Fibroblast of lung (primary cell): ENCODE data around the gene GNG12. TPM values are rescaled to one million over a fixed set of nuclear protein-coding genes. Genes with fewer than 3 reads are reported as not detected.
A peak's percentile ranks its signal among the peaks of the same experiment; 100 is the strongest.

Source experiments
- DNase-seq, 2 donors: peaks; one replicate each; pipeline versions ENCODE4 v3.0.0 to v3.0.0-alpha.2; 2010; ENCODE audit warnings: low read depth in 2 of 2
- H2AFZ ChIP-seq: 2 replicates; pipeline ENCODE4 v1.5.1; 2012; ENCODE audit warnings: low read length, control low read depth, inconsistent platforms
- H3K27ac ChIP-seq: 2 replicates; pipeline ENCODE4 v1.5.1; 2011; ENCODE audit warnings: low read length, control low read depth; ENCODE audit not compliant: insufficient read depth
- H3K27me3 ChIP-seq: 2 replicates; pipeline ENCODE4 v1.5.1; 2011; ENCODE audit warnings: mild to moderate bottlenecking, low read length; ENCODE audit not compliant: control insufficient read depth, insufficient read depth
- H3K36me3 ChIP-seq: 2 replicates; pipeline ENCODE4 v1.5.1; 2011; ENCODE audit warnings: low read length; ENCODE audit not compliant: control insufficient read depth, insufficient read depth
- H3K4me1 ChIP-seq: 2 replicates; pipeline ENCODE4 v1.5.1; 2011; ENCODE audit warnings: low read length; ENCODE audit not compliant: control insufficient read depth, insufficient read depth; ENCODE audit errors: extremely low read depth
- H3K4me2 ChIP-seq: 2 replicates; pipeline ENCODE4 v1.5.1; 2011; ENCODE audit warnings: low read length, control low read depth; ENCODE audit not compliant: insufficient read depth; ENCODE audit errors: extremely low read depth
- H3K4me3 ChIP-seq, 4 experiments: fragments of 200-600 bp in 1 of 4; sonication (generic) in 1 of 4; replicated peaks in 1 of 4; 2 replicates each; pipeline ENCODE4 v1.5.1; 2011 to 2016; ENCODE audit warnings: low read length in 4 of 4, low read depth in 3 of 4, mild to moderate bottlenecking in 3 of 4, control low read depth in 2 of 4, inconsistent platforms in 1 of 4, mixed read lengths in 1 of 4; ENCODE audit not compliant: insufficient read depth in 1 of 4; ENCODE audit errors: control extremely low read depth in 1 of 4
- H3K79me2 ChIP-seq: 2 replicates; pipeline ENCODE4 v1.5.1; 2012; ENCODE audit warnings: mild to moderate bottlenecking, low read length, inconsistent platforms; ENCODE audit not compliant: control insufficient read depth, insufficient read depth
- H3K9ac ChIP-seq: 2 replicates; pipeline ENCODE4 v1.5.1; 2011; ENCODE audit warnings: mild to moderate bottlenecking, low read length, control low read depth; ENCODE audit not compliant: insufficient read depth
- H3K9me3 ChIP-seq: 2 replicates; pipeline ENCODE4 v1.5.1; 2012; ENCODE audit warnings: low read depth, low read length; ENCODE audit not compliant: control insufficient read depth, insufficient read depth
- H4K20me1 ChIP-seq: 2 replicates; pipeline ENCODE4 v1.5.1; 2011; ENCODE audit warnings: low read length; ENCODE audit not compliant: control insufficient read depth, insufficient read depth; ENCODE audit errors: extremely low read depth
- CTCF ChIP-seq, 2 donors: IDR thresholded peaks in 1 of 2; conservative IDR thresholded peaks in 1 of 2; 1 replicate in 1 of 2; 2 replicates in 1 of 2; pipeline ENCODE4 v1.5.1; 2011 to 2012; ENCODE audit warnings: low read length in 2 of 2, control low read depth in 1 of 2, inconsistent platforms in 1 of 2, low read depth in 1 of 2, mild to moderate bottlenecking in 1 of 2
- EZH2 ChIP-seq: IDR thresholded peaks from 2 replicates; pipeline ENCODE4 v1.5.1; 2012; ENCODE audit warnings: low read length, control low read depth, mild to moderate bottlenecking; ENCODE audit errors: missing control alignments
- polyA plus RNA-seq, 2 donors: library from polyadenylated mRNA; depleted of rRNA in 1 of 2; stranded (reverse) in 1 of 2; unstranded in 1 of 2; fragments of >200 nt; gene quantifications; 2 replicates each; pipeline ENCODE4 v1.2.1, GENCODE V29; 2011 to 2012; ENCODE audit warnings: missing spikeins in 1 of 2
- total RNA-seq: library from RNA; depleted of rRNA; stranded (reverse); fragments of >200 nt; gene quantifications from 2 replicates; pipeline ENCODE4 v1.2.1, GENCODE V29; 2014

Gene GNG12
- total and polyA plus RNA-seq, 2 donors (not counting 1 experiment from before 2014, with no cell fraction given): 127 to 241 TPM

GRCh38 chr1:67815303-67816094 is 17.8 kb downstream of the GNG12 start:
- Histone ChIP-seq H3K27me3 (no peaks in the 10 kb centered on the region), H4K20me1 (no peaks in the 10 kb centered on the region), H3K9ac (no peak overlapping the region), H3K4me1 (peaks cover 3% of the 10 kb centered on the region), H3K4me3 (no peak overlapping the region), H3K27ac (no peak overlapping the region), H3K4me2 (no peak overlapping the region), H3K9me3 (no peaks in the 10 kb centered on the region), H2AFZ (no peak overlapping the region), H3K79me2 (peaks cover 83% of the 10 kb centered on the region), H3K36me3 (no peaks in the 10 kb centered on the region)
- TF ChIP-seq CTCF (conservative IDR thresholded peaks at IDR 0.05 in 1 of 2, IDR thresholded peaks at IDR 0.05 in 1 of 2; ENCODE audit: low read depth in 1 of 2, low read length in 2 of 2) (no peak), EZH2 (no peak)
- no peak for DNase-seq

- Histone ChIP-seq H3K9me3 (no peaks in the 10 kb centered on the region), H3K4me2 (peak overlapping the region; percentile 84), H3K79me2 (peaks cover 86% of the 10 kb centered on the region), H3K9ac (no peak overlapping the region), H3K36me3 (no peaks in the 10 kb centered on the region), H3K4me1 (peaks cover 3% of the 10 kb centered on the region), H2AFZ (no peak overlapping the region), H4K20me1 (no peaks in the 10 kb centered on the region), H3K4me3 (peak overlapping the region in 1 of 4 experiments; percentile 15), H3K27me3 (no peaks in the 10 kb centered on the region), H3K27ac (peak overlapping the region; percentile 24)
- TF ChIP-seq CTCF (conservative IDR thresholded peaks at IDR 0.05 in 1 of 2, IDR thresholded peaks at IDR 0.05 in 1 of 2; ENCODE audit: low read depth in 1 of 2, low read length in 2 of 2) (no peak), EZH2 (no peak)
- peak in 1 of 2 donors; percentile 55 for DNase-seq
Observed at GRCh38 chr1:67814121-67814772, 19.0 kb downstream of the GNG12 start.

- H4K20me1 ChIP-seq: no peaks in the 10 kb centered on the region
Observed at GRCh38 chr1:67812226-67812625, 21.0 kb downstream of the GNG12 start.

More at GRCh38 chr1:67812226-67812625, 21.0 kb downstream of the GNG12 start:
- H3K9me3 ChIP-seq: no peaks in the 10 kb centered on the region
- no peaks in the 10 kb centered on the region for H3K27me3 ChIP-seq
- TF ChIP-seq EZH2 (no peak), CTCF (conservative IDR thresholded peaks at IDR 0.05 in 1 of 2, IDR thresholded peaks at IDR 0.05 in 1 of 2; ENCODE audit: low read depth in 1 of 2, low read length in 2 of 2) (no peak)
- no peaks in the 10 kb centered on the region for H3K36me3 ChIP-seq
- DNase-seq: no peak
- H3K4me2 ChIP-seq: no peak overlapping the region
- peaks cover 86% of the 10 kb centered on the region for H3K79me2 ChIP-seq
- H3K9ac ChIP-seq: no peak overlapping the region
- H3K4me1 ChIP-seq: peaks cover 3% of the 10 kb centered on the region
- no peak overlapping the region for H3K27ac ChIP-seq
- H2AFZ ChIP-seq: no peak overlapping the region
- H3K4me3 ChIP-seq: no peak overlapping the region
